Activated T-helper 1 cell treated with anti-CD3 and anti-CD28 coated beads, Interleukin-2, amount 50 U/mL, for 16 hours (primary cell): ENCODE results near the gene RHCE.
"Not testable (repeated sequence)": the region's sequence is repeated elsewhere in the genome, so short reads cannot be mapped to it uniquely, and the experiment has no call there.

Experiments
- DNase-seq, 2 donors: peaks; one replicate each; pipeline ENCODE4 v3.0.0-alpha.2; 2020; ENCODE audit warnings: low read depth in 1 of 2, low spot score in 1 of 2

Gene RHCE

GRCh38 chr1:25349606-25350005, 71.0 kb downstream of the RHCE start:
- DNase-seq = no peak

GRCh38 chr1:25347556-25347955, 73.1 kb downstream of the RHCE start:
- no peak for DNase-seq

- no peak for DNase-seq
Measured at GRCh38 chr1:25343872-25344271, 76.8 kb downstream of the RHCE start.

GRCh38 chr1:25342846-25343245, 77.8 kb downstream of the RHCE start:
- no peak for DNase-seq

GRCh38 chr1:25341746-25342145, 78.9 kb downstream of the RHCE start:
- no peak for DNase-seq

- DNase-seq = no peak
Measured at GRCh38 chr1:25338986-25339385, 81.6 kb downstream of the RHCE start.

- DNase-seq = peak; percentile 79 to 83
Measured at GRCh38 chr1:25338188-25338981, 82.2 kb downstream of the RHCE start, which contains the start of gene TMEM50A. TMEM50A (plus strand) TSS chr1:25338334; CDS start chr1:25340487, 2,153 bp downstream.

GRCh38 chr1:25337483-25338187, 83.0 kb downstream of the RHCE start:
- DNase-seq = not testable (repeated sequence)

- peak in 1 of 2 donors; percentile 19 for DNase-seq
Measured at GRCh38 chr1:25336922-25337354, 83.7 kb downstream of the RHCE start.

- not testable (repeated sequence) for DNase-seq
Measured at GRCh38 chr1:25329950-25330349, 90.7 kb downstream of the RHCE start.

- not testable (repeated sequence) for DNase-seq
Measured at GRCh38 chr1:25329336-25329735, 91.3 kb downstream of the RHCE start.

- DNase-seq = not testable (repeated sequence)
Measured at GRCh38 chr1:25328791-25329185, 91.8 kb downstream of the RHCE start.

GRCh38 chr1:25327864-25328790, 92.5 kb downstream of the RHCE start:
- not testable (repeated sequence) for DNase-seq

GRCh38 chr1:25324407-25324806, 96.2 kb downstream of the RHCE start:
- DNase-seq = not testable (repeated sequence)

- DNase-seq = not testable (repeated sequence)
Measured at GRCh38 chr1:25322127-25322526, 98.5 kb downstream of the RHCE start.

- DNase-seq = not testable (repeated sequence)
Measured at GRCh38 chr1:25320314-25320938, 100.2 kb downstream of the RHCE start.

- not testable (repeated sequence) for DNase-seq
Measured at GRCh38 chr1:25312806-25313470, 107.7 kb downstream of the RHCE start.
